Panc1 (cell line): ENCODE results near the gene CCR5AS.

Experiments
- CTCF ChIP-seq: fragments of 450-650 bp; IDR thresholded peaks from 2 replicates; pipeline ENCODE4 v1.5.1; 2017; ENCODE audit warnings: mild to moderate bottlenecking
- POLR2AphosphoS5 ChIP-seq: IDR thresholded peaks from 2 replicates; pipeline ENCODE4 v1.6.1; 2012; ENCODE audit warnings: mild to moderate bottlenecking, low read depth, low read length, moderate library complexity
- SIN3A ChIP-seq: IDR thresholded peaks from 2 replicates; pipeline ENCODE4 v1.6.1; 2012; ENCODE audit warnings: low read depth, mild to moderate bottlenecking, low read length, moderate library complexity, borderline replicate concordance; ENCODE audit not compliant: insufficient read depth

GRCh38 chr3:46358466-46358865 lies 48.4 kb downstream of the CCR5AS start:
- TF ChIP-seq CTCF: no peak
- no peak for TF ChIP-seq POLR2AphosphoS5
- no peak for TF ChIP-seq SIN3A
